ENCODE measurements around the gene S100A7.

S100A7 gene

GRCh38 chr1:153483776-153484175 is 23.3 kb upstream of the S100A7 start:
- H2AFZ ChIP-seq (ENCODE audit: low read length), result no peak overlapping the region
- no peak overlapping the region for H3K9ac ChIP-seq (ENCODE audit: low read depth, low read length, poor library complexity)
- H3K18ac ChIP-seq (ENCODE audit: low read length), result peak overlapping the region; percentile 72
- H3K4ac ChIP-seq (ENCODE audit: low read length), result no peak overlapping the region
- no peaks in the 10 kb centered on the region for H3K9me3 ChIP-seq (replicated peaks in 1 of 2; ENCODE audit: control insufficient read depth in 2 of 2, insufficient read depth in 1 of 2, low read depth in 1 of 2, low read length in 2 of 2)
- H3K79me1 ChIP-seq (ENCODE audit: low read depth, low read length), result no peaks in the 10 kb centered on the region
- no peak overlapping the region for H2BK15ac ChIP-seq (ENCODE audit: low read length)
- no peak for DNase-seq (ENCODE audit: low spot score)
- peaks cover 0 to 31% (median 0%) of the 10 kb centered on the region in 3 experiments for H3K27me3 ChIP-seq (ENCODE audit: control insufficient read depth in 3 of 3, insufficient read depth in 3 of 3, low read depth in 1 of 3, low read length in 3 of 3)
- WGBS, 2 donors (ENCODE audit: extremely low coverage in 2 of 2, insufficient read length in 2 of 2, insufficient replicate concordance in 1 of 2), result no CpG with 5 or more reads among the region's 6 CpGs
- H2BK5ac ChIP-seq (ENCODE audit: low read length), result no peak overlapping the region
- no peak overlapping the region for H4K8ac ChIP-seq (ENCODE audit: low read depth, low read length)
- no peak overlapping the region for H4K91ac ChIP-seq (ENCODE audit: low read depth, low read length, poor library complexity)
- H3K23ac ChIP-seq (ENCODE audit: low read depth, low read length, poor library complexity), result no peak overlapping the region
- no peak overlapping the region for H2AK5ac ChIP-seq (ENCODE audit: low read depth, low read length)
- H3K4me1 ChIP-seq (ENCODE audit: control insufficient read depth in 2 of 2, insufficient read depth in 1 of 2, low read depth in 1 of 2, low read length in 2 of 2), result peaks cover 0 to 4% of the 10 kb centered on the region in 2 donors
- no peak overlapping the region for H2BK12ac ChIP-seq (ENCODE audit: low read length)
- H2BK120ac ChIP-seq (ENCODE audit: low read depth, low read length), result no peak overlapping the region
- no peak overlapping the region for H3K4me2 ChIP-seq (ENCODE audit: insufficient read depth, low read length, poor library complexity, severe bottlenecking)
- H3K14ac ChIP-seq (ENCODE audit: low read length), result no peak overlapping the region
- H3K36me3 ChIP-seq (replicated peaks in 1 of 2; ENCODE audit: control insufficient read depth in 2 of 2, insufficient read depth in 2 of 2, low read length in 2 of 2), result no peaks in the 10 kb centered on the region
- no peak overlapping the region for H3K4me3 ChIP-seq (ENCODE audit: low read length in 2 of 2)
- no peak overlapping the region for H3K27ac ChIP-seq (replicated peaks; ENCODE audit: low read length)

- no CpG with 5 or more reads among the region's 2 CpGs for WGBS, 2 donors (ENCODE audit: extremely low coverage in 2 of 2, insufficient read length in 2 of 2, insufficient replicate concordance in 1 of 2)
- Histone ChIP-seq H4K91ac (ENCODE audit: low read depth, low read length, poor library complexity) (no peak overlapping the region), H3K27me3 (ENCODE audit: control insufficient read depth in 3 of 3, insufficient read depth in 3 of 3, low read depth in 1 of 3, low read length in 3 of 3) (peaks cover 0 to 25% (median 0%) of the 10 kb centered on the region in 3 experiments), H3K14ac (ENCODE audit: low read length) (no peak overlapping the region), H2BK120ac (ENCODE audit: low read depth, low read length) (no peak overlapping the region), H2BK15ac (ENCODE audit: low read length) (no peak overlapping the region), H2BK5ac (ENCODE audit: low read length) (no peak overlapping the region), H3K79me1 (ENCODE audit: low read depth, low read length) (no peaks in the 10 kb centered on the region), H3K9ac (ENCODE audit: low read depth, low read length, poor library complexity) (no peak overlapping the region), H4K8ac (ENCODE audit: low read depth, low read length) (no peak overlapping the region), H2AFZ (ENCODE audit: low read length) (no peak overlapping the region), H3K9me3 (replicated peaks in 1 of 2; ENCODE audit: control insufficient read depth in 2 of 2, insufficient read depth in 1 of 2, low read depth in 1 of 2, low read length in 2 of 2) (no peaks in the 10 kb centered on the region), H3K18ac (ENCODE audit: low read length) (no peak overlapping the region), H3K4me3 (ENCODE audit: low read length in 2 of 2) (no peak overlapping the region), H3K4ac (ENCODE audit: low read length) (no peak overlapping the region), H3K4me1 (ENCODE audit: control insufficient read depth in 2 of 2, insufficient read depth in 1 of 2, low read depth in 1 of 2, low read length in 2 of 2) (peaks cover 0 to 3% of the 10 kb centered on the region in 2 donors), H3K27ac (replicated peaks; ENCODE audit: low read length) (no peak overlapping the region), H3K36me3 (replicated peaks in 1 of 2; ENCODE audit: control insufficient read depth in 2 of 2, insufficient read depth in 2 of 2, low read length in 2 of 2) (no peaks in the 10 kb centered on the region), H2AK5ac (ENCODE audit: low read depth, low read length) (no peak overlapping the region), H3K4me2 (ENCODE audit: insufficient read depth, low read length, poor library complexity, severe bottlenecking) (no peak overlapping the region), H3K23ac (ENCODE audit: low read depth, low read length, poor library complexity) (no peak overlapping the region), H2BK12ac (ENCODE audit: low read length) (no peak overlapping the region)
- no peak for DNase-seq (ENCODE audit: low spot score)
Observed at GRCh38 chr1:153481124-153481523, 20.7 kb upstream of the S100A7 start.

DNA sequence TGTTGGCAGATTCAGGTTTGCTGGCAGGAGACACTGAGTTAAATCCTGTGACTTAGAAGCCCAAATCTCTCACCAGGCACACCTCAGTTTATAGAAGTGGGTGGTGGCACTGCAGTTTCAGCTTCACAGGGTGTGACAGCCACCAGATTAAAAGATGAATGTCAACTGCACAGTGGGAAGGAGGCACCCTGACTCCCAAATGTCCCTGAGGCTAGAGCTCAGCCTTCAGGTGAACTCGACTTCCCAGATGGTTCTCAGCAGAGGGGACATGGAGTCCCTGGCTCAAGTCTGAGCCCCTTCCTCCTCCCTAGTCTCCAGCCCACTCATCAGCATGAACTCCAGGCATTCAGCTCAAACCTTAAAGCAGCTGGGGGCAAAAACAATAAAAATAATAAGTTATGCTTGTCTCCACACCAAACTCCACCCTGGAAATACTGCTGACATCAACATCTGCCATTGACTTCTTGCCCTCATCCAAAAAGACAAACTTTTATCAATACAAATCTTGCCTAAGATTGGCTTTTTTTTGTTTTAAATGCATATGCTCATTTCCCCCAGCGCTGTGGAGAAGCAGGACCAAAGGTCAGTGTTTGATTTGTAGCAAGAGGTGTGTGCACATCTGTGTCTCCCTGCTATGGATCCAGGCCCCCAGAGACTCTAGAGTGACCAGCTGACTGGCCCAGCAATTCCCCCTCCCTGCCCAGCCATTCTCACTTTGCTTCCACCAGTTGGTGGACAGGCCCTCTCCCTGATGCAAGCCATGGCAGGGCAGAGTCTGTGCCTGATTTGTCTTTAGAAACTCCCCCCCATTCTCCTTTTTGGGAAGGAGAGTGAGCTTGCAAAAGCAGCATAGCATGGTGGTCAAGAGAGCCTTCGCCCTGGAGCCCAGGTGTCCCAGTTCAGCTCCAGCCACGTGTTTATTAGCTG is 18.5 kb upstream of the S100A7 start:
- Histone ChIP-seq H3K9ac (ENCODE audit: low read depth, low read length, poor library complexity) (peak overlapping the region; percentile 3), H2BK120ac (ENCODE audit: low read depth, low read length) (no peak overlapping the region), H3K4ac (ENCODE audit: low read length) (no peak overlapping the region), H3K4me2 (ENCODE audit: insufficient read depth, low read length, poor library complexity, severe bottlenecking) (no peak overlapping the region), H3K4me3 (ENCODE audit: low read length in 2 of 2) (no peak overlapping the region), H2AFZ (ENCODE audit: low read length) (no peak overlapping the region), H3K14ac (ENCODE audit: low read length) (no peak overlapping the region), H4K91ac (ENCODE audit: low read depth, low read length, poor library complexity) (no peak overlapping the region), H3K27me3 (ENCODE audit: control insufficient read depth in 3 of 3, insufficient read depth in 3 of 3, low read depth in 1 of 3, low read length in 3 of 3) (peaks cover 0 to 6% (median 0%) of the 10 kb centered on the region in 3 experiments), H3K23ac (ENCODE audit: low read depth, low read length, poor library complexity) (peak overlapping the region; percentile 37), H3K4me1 (ENCODE audit: control insufficient read depth in 2 of 2, insufficient read depth in 1 of 2, low read depth in 1 of 2, low read length in 2 of 2) (peaks cover 0 to 2% of the 10 kb centered on the region in 2 donors), H3K27ac (replicated peaks; ENCODE audit: low read length) (no peak overlapping the region), H4K8ac (ENCODE audit: low read depth, low read length) (no peak overlapping the region), H3K9me3 (replicated peaks in 1 of 2; ENCODE audit: control insufficient read depth in 2 of 2, insufficient read depth in 1 of 2, low read depth in 1 of 2, low read length in 2 of 2) (no peaks in the 10 kb centered on the region), H2BK12ac (ENCODE audit: low read length) (no peak overlapping the region), H2BK5ac (ENCODE audit: low read length) (no peak overlapping the region), H3K36me3 (replicated peaks in 1 of 2; ENCODE audit: control insufficient read depth in 2 of 2, insufficient read depth in 2 of 2, low read length in 2 of 2) (no peaks in the 10 kb centered on the region), H3K79me1 (ENCODE audit: low read depth, low read length) (no peaks in the 10 kb centered on the region), H2BK15ac (ENCODE audit: low read length) (no peak overlapping the region), H3K18ac (ENCODE audit: low read length) (peak overlapping the region; percentile 51), H2AK5ac (ENCODE audit: low read depth, low read length) (no peak overlapping the region)
- WGBS, 2 donors (ENCODE audit: extremely low coverage in 2 of 2, insufficient read length in 2 of 2, insufficient replicate concordance in 1 of 2), result no CpG with 5 or more reads among the region's 4 CpGs
- DNase-seq (ENCODE audit: low spot score), result no peak

GRCh38 chr1:153478047-153478691 is 17.7 kb upstream of the S100A7 start:
- H3K36me3 ChIP-seq (replicated peaks in 1 of 2; ENCODE audit: control insufficient read depth in 2 of 2, insufficient read depth in 2 of 2, low read length in 2 of 2), result no peaks in the 10 kb centered on the region
- DNase-seq (ENCODE audit: low spot score), result no peak
- H3K4me1 ChIP-seq (ENCODE audit: control insufficient read depth in 2 of 2, insufficient read depth in 1 of 2, low read depth in 1 of 2, low read length in 2 of 2), result no peaks in the 10 kb centered on the region
- no peak overlapping the region for H2AK5ac ChIP-seq (ENCODE audit: low read depth, low read length)
- no peak overlapping the region for H2BK15ac ChIP-seq (ENCODE audit: low read length)
- no peak overlapping the region for H4K8ac ChIP-seq (ENCODE audit: low read depth, low read length)
- H3K4me3 ChIP-seq (ENCODE audit: low read length in 2 of 2), result no peak overlapping the region
- peak overlapping the region; percentile 92 for H3K14ac ChIP-seq (ENCODE audit: low read length)
- no peak overlapping the region for H3K18ac ChIP-seq (ENCODE audit: low read length)
- H3K9ac ChIP-seq (ENCODE audit: low read depth, low read length, poor library complexity), result peak overlapping the region; percentile 38
- H2BK12ac ChIP-seq (ENCODE audit: low read length), result no peak overlapping the region
- peaks cover 0 to under 1% of the 10 kb centered on the region in 2 donors for H3K9me3 ChIP-seq (replicated peaks in 1 of 2; ENCODE audit: control insufficient read depth in 2 of 2, insufficient read depth in 1 of 2, low read depth in 1 of 2, low read length in 2 of 2)
- H2AFZ ChIP-seq (ENCODE audit: low read length), result no peak overlapping the region
- H2BK5ac ChIP-seq (ENCODE audit: low read length), result no peak overlapping the region
- no peak overlapping the region for H3K27ac ChIP-seq (replicated peaks; ENCODE audit: low read length)
- no peak overlapping the region for H3K4ac ChIP-seq (ENCODE audit: low read length)
- H3K27me3 ChIP-seq (ENCODE audit: control insufficient read depth in 3 of 3, insufficient read depth in 3 of 3, low read depth in 1 of 3, low read length in 3 of 3), result no peaks in the 10 kb centered on the region
- no CpG with 5 or more reads among the region's 8 CpGs for WGBS, 2 donors (ENCODE audit: extremely low coverage in 2 of 2, insufficient read length in 2 of 2, insufficient replicate concordance in 1 of 2)
- H4K91ac ChIP-seq (ENCODE audit: low read depth, low read length, poor library complexity), result no peak overlapping the region
- H3K4me2 ChIP-seq (ENCODE audit: insufficient read depth, low read length, poor library complexity, severe bottlenecking), result no peak overlapping the region
- no peak overlapping the region for H2BK120ac ChIP-seq (ENCODE audit: low read depth, low read length)
- H3K79me1 ChIP-seq (ENCODE audit: low read depth, low read length), result no peaks in the 10 kb centered on the region
- H3K23ac ChIP-seq (ENCODE audit: low read depth, low read length, poor library complexity), result peak overlapping the region; percentile 81
